HS-27A (cell line): ENCODE results near the gene FHOD1.

Source experiments
- DNase-seq: peaks from one replicate; pipeline ENCODE4 v3.0.0-alpha.2; 2012; ENCODE audit warnings: low read depth, missing footprints

Gene FHOD1

DNA sequence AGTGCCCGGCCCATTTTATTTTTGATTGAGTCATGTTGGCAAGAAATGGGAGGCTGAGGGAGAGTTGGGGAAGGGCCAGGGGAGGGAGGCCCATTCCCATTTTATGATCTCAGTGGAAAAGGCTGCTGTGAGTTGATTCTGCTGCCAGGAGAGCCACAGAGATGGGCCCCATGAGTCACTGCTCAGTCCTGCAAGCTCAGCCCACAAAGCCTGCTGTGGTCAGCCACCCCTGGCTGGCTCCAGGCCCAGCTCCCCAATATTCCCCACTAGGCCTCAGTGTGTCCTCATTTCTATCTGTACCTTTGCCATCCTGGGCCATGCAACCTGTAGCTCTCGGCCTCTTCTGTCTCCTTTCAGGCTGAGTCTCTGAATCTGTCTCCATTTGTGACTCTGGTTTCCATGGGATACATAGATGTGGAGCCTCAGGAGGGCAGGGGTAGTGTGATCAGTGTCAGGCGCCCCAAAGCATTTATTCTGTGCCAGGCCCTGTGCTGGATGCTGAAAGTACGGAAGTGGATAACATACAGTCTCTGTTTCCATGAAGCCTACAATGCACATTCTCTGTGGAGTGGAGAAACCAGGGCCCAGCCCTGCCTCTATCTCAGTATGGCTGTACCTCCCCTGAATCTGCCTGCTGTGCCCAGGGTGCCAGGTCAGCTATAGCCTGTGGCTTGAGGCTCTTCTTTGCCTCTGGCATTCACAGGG lies 30.2 kb upstream of the FHOD1 start:
- peak; percentile 98 for DNase-seq

DNA sequence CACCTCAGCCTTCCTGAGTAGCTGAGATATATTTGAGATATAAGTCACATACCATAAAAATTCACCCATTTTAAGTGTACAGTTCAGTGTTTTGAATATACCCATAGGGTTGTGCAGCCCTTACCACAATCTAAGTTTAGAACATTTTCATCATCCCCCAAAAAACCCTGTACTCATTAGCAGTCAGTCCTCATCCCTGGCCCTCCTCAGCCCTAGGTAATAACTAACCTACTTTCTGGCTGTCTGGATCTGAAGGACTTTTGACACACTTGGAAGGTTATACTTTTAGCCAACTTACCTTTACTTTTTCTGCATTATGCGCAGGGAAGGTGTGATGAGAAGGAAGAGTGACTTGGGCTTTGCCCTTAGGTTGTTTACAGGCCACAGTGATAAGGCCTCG lies 28.0 kb upstream of the FHOD1 start:
- DNase-seq = no peak

DNA sequence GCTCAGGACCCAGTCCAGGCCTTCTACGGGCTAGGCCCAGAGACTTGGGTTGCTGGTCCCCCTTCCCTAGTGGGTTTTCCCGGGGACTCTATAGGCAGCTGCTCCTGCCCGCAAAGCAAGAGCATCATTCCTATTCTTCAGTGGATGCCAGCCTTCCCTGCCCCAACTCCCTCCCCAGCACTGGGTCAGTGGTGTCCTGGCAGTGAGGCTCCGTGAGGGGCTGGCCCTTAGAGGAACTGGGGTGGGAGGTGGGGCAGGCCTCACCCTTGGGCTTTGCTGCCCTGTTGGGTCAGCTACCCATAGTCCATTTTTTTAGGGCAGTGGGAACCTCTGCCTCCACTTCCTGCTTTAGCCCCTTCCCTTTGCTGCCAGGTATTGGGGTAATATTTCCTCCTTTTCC lies 24.2 kb upstream of the FHOD1 start:
- DNase-seq = no peak

DNA sequence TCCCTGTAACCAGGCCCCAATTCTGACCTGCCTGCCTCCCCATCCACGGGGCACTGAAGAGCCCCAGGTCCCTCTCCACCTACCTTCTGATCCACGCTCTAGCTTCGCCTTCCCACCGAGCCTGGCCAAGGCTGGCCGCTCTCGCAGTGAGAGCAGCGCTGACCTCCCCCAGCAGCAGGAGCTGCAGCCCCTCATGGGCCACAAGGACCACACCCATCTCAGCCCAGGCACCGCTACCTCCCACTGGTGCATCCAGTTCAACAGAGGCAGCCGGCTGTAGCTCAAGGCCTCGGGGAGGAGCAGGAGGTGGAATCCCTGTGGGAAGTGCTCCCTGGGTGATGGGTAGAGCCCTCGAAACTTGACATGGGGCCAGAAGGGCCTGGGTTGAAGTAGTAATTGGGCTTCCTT lies 23.7 kb upstream of the FHOD1 start:
- DNase-seq = no peak

DNA sequence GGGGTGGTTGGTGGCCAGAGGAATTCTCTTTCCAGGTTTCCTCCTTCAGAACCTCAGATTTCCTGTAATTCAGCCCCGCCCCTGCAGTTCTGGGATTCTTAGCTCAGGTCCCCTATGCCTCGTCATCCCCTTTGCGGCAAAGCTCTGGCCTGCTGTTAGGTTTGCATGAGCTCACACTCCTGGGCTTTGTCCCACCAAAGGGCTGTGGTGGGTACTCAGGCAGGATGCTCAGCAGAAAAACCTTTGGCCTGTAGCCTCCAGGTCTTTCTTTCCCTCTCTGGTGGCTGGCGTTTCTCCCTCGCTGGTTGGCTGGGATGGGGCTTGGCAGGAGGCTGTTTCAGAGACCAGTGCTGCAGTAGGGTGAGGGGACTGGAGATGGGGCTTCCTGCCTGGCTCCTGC lies 22.5 kb upstream of the FHOD1 start:
- DNase-seq = no peak

DNA sequence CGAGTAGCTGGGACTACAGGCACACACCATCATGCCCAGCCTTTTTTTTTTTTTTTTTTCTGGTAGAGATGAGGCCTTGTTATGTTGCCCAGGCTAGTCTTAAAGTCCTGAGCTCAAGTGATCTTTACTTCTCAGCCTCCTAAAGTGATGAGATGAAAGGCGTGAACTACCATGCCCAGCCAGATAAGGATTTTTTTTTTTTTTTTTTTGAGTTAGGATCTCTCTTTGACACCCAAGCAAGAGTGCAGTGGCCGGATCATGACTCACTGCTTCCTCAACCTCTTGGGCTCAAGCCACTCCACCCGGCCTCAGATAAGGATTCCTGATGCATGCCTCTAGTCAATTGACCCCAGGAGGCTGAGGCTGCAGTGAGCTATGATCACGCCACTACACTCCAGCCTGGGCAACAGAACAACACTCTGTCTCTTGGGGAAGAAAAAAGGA lies 20.9 kb upstream of the FHOD1 start:
- DNase-seq = peak; percentile 94

DNA sequence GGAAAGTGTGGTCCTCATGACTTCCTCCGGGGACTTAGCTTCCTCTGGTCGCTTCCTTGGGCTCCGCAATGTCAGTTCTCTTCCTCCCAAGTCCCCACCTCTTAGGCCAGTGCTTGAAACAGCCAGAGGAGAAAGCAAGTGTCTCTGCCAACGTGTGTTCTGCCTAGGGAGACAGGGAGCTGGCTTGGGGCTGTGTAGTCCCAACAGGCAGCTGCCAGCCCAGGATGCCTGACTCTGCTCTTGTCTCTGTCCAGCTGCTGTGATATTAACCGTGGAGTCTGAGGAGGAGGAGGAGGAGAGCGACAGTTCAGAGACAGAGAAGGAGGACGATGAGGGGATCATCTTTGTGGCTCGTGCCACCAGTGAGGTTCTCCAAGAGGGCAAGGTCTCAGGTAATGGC lies 18.6 kb upstream of the FHOD1 start:
- no peak for DNase-seq

DNA sequence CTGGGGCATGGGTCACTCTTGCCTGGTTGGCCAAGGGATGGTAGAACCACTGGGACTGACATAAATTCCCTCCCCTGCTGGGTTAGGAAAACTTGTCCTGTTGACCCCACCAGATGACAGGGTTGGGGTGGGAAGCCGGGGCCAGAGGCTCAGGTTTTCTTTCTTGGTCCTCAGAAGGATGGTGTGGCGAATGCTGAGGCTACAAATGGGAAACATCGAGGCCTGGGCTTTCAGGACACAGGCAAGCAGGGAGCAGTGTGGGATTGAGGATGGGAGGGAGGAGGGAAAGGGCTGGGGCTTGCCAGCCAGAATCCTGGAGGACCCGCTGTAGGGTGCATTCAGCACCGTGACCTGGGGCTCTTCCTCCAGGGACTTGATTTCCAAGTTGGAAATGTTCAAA lies 17.6 kb upstream of the FHOD1 start:
- DNase-seq = no peak

DNA sequence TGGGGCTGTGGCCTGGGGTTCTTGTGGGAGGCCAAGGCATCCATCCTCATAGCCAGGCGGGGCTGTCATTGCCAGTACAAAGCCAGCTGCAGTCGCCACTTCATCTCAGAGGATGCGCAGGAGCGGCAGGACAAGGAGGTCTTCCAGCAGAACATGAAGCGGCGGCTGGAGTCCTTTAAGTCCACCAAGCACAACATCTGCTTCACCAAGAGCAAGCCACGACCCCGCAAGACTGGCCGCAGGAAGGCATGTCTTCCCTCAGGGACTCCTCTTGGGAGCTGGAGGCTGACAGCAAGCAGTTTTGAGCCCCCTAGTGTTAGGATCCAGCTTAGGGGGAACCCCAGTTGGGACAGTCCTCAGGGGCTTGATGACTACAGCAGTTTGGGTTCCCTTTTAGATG lies 17.0 kb upstream of the FHOD1 start:
- DNase-seq = no peak

DNA sequence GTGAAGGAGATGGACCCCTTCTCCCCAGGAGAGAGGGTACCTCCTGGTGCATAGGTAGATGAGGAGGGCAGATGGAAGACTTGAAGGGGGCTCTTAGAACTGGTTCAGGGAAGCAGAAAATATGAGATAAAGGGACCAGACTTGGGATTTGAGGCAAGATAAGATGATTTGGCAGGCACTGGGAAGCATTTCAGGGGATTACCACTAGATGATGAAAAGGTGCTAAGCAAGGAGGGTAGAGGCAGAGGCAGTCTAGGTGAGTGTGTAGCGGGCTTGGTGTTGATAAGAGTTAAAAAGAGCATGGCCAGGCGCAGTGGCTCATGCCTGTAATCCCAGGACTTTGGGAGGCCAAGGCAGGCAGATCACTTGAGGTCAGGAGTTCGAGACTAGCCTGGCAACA lies 15.9 kb upstream of the FHOD1 start:
- DNase-seq = no peak

DNA sequence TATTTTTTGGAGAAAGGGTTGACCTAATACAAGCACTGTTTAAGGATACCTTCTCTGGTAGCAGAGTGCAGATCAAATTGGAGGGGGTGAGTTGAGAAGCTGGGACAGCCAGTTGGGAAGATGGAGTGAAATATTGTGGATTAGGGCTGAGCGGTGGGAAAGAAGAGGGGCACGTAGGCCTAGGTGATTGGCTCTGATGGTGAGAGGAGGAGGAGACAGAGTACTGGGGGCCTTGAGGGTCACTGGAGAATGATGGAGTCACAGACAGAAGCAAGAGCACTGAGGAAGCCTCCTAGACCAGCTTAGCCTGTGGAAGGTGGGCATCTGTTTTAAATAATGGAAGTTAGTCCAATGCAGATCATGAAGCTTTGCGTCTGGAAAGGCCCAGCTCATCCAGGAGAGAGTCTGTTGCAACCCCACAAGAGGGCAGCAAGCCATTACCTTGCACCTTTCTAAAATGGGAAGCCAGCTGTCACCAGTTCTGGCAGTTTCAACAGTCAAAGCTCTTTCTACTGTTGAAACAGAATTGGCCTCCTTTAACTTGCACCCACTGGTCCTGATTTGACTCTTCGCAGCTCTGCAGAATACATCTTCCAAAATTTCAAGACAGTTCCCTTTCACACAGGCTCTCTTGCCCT lies 13.3 kb upstream of the FHOD1 start:
- DNase-seq = no peak

DNA sequence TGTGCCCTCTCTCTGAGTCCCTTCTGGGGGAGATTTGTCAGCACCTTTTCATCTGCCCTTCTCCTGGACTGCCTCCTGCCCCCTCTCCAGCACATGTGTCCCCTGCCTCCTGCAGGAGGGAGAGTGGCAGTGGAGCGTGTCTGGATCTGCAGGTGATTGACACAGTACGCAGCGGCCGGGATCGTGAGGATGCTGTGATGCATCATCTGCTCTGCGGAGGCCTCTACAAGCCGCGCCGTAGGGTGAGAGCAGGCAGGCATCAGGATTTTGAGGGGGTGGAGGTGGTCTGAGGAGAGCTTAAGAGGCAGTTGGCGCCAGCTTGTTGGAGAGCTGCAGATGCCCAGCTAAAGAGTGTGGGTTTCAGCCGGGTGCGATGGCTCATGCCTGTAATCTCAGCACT lies 12.4 kb upstream of the FHOD1 start:
- DNase-seq = no peak

DNA sequence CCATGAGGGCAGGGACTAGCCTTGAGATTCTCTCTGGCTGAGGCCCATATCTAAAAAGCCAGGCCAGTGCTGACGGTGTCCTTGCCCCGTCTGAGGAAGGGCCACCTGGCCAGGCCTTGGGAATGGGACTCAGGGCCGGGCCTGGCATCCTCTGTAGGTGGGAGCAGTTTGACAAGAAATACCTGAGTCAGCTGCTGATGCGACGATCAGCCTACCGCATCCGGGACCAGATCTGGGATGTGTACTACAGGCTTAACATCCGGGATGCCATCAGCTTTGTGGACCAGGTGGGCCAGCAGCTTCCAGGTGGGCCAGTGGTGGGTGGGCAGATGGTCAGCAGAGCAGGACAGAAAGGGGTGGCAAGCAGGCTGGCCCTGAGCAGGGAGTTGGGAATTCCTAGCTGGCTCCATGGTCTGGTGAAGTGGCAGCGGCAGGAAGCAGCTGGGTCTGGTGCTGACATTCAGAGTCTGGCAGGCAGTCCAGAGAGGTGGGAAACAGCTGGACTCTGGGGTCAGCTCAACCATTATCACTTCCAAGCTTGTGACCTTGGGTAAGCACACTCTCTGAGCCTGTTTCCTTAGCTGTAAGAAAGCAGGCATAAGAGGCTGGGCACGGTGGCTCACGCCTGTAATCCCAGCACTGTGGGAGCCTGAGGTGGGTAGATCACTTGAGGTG lies 11.0 kb upstream of the FHOD1 start:
- no peak for DNase-seq

DNA sequence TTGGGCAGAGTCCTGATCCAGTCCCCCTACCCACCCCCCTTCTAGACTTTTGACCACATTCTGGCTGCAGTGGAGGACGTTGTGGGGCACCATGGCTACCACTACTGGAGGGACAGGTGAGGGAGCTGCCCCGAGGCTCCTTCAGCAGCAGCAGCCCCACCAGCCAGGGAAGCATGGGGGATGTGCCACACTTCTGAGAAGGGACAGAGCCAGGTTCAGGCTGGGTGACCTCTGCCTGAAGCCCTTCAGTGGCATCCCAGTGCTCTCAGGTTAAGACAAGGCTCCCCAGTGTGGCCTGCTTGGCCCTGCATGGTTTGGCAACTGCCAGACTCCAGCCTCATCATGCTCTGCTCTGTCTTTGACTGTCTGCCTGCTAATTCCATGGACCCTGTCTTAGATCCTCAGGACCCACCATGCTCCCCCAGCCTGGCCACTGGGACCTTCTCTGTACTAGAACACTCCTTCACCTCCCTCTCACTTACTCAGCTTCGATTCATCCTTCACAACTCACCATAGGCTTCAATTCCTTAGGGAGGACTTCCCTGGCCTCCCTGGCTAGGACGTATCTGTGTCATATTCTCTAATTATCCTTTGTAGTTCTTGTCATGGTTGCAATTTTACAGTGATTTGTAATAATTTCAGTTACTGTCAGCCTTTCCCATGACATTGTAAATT lies 10.3 kb upstream of the FHOD1 start:
- no peak for DNase-seq

DNA sequence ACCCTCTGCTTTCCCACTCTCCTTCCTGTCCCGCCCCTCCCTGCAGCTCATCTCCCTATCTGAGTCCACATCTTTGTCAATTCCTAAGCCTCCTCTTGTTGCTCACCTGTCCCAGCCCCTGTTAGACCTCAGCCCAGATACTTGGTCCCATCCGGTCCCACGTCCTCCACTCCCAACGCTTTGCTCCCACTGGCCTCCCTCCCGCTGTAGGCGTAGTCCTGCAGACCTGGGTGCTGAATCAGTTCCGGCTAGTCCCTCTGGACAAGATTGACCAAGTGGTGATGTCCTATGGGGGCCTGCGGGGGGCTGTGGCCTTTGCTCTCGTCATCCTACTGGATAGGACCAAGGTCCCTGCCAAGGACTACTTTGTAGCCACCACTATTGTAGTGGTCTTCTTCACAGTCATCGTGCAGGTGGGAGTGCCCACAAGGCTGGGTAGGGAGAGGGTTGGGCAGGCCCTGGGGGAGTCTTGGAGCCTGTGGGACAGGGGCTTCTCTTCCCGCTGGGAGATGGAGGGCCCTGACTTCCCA lies 9.5 kb upstream of the FHOD1 start:
- no peak for DNase-seq

DNA sequence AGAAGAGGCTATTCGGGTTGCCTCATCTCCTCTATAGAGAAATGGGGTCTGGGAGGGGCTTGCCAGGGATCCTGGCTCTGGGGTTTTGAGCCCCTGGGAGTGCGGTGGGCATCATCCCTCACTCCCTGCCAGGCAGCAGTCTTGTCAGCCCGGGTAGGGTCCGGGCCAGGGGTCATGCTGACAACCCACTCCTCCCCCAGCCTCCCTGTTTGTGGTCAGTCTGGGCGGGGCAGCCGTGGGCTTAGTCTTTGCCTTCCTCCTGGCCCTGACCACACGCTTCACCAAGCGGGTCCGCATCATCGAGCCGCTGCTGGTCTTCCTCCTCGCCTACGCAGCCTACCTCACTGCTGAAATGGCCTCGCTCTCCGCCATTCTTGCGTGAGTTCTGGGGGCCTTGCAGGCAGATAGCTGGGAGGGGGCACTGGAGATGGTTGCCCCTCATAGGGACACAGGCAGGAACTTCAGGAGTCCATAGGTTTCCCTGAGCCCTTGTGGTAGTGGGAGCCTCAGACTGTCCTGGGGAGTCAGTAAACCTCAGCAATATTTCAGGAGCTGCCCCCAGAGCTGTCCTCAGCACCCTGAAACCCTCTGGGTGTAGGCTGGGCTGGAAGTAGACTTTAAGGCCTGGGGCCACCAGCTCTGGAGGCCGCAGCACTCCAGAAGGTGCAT lies 8.4 kb upstream of the FHOD1 start:
- no peak for DNase-seq

DNA sequence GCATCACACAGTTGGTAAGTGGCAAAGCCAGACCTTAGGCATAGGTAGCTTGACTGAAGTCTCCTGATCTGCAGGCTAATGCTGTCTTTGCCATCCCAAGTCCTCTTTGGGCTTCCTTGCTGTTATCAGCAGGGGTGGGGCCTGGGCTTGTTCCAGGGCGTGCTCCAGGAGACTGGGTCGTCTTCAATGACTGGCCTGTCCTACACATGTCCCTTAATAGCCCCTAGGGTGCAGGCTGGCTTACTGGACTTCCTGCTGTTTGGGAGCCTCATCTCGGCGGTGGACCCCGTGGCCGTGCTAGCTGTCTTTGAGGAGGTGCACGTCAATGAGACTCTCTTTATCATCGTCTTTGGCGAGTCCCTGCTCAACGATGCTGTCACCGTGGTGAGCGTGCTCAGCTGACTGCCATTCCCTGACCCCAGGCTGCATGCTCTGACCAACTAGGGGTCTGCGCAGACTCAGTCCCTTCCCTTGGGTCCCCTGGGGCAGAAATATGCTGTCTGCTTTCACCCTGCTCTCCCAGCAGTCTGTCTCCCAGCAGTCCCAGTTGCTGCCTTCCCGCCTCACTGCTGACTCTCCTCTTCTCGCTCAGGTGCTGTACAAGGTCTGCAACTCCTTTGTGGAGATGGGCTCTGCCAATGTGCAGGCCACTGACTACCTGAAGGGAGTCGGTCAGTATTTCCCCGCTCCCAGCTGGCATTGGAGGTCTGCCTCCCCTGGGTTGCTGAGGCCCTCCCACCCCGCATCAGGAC lies 7.7 kb upstream of the FHOD1 start:
- no peak for DNase-seq

DNA sequence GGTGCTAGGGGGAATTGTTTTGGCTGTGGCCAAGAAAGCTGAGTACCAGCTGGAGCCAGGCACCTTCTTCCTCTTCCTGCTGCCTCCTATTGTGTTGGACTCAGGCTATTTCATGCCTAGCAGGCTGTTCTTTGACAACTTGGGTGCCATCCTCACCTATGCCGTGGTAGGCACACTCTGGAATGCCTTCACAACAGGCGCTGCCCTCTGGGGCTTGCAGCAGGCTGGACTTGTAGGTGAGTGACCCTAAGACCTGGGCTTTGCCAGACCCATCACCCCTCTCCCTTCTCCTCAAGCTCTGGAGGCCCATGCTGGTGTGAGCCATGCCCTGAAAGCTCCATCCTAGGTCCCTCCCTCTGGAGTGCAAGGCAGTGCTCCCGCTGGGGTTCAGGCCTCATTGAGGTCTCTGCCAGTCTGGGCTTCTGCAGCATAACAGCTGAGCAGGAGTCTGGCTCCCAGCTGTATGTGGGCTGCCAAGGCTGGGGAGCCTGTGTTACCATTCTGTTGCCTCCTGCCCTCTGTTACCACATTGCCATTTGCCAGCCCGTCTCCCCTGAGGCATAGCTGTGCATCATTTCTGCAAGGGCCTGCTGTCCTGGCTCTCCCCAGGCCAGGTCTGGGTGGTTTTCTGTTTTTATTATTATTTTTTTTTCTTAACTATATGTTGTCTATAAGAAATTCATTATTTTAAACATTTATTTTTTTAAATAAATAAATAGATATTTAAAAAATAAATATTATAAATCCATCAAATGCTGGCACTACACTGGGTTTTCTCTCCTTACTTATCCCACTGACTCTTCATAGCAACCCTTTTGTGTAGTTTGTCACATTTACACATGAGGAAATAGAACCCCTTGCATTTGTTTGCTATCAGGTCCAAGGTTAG lies 5.6 kb upstream of the FHOD1 start:
- no peak for DNase-seq

DNA sequence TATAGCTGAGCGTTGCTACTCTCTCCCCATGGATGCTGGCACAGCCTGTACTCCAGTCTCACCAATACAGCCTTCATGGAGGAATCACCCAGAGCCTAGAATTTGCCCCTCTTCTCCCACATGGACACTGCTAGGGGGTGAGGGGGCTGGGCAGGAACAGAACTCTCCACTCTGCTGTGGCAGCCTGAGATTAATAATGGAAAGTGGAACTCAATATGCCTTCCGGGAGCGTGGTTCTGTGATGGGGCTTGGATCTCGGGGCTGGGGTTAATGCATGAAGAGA lies 2.7 kb upstream of the FHOD1 start:
- no peak for DNase-seq

DNA sequence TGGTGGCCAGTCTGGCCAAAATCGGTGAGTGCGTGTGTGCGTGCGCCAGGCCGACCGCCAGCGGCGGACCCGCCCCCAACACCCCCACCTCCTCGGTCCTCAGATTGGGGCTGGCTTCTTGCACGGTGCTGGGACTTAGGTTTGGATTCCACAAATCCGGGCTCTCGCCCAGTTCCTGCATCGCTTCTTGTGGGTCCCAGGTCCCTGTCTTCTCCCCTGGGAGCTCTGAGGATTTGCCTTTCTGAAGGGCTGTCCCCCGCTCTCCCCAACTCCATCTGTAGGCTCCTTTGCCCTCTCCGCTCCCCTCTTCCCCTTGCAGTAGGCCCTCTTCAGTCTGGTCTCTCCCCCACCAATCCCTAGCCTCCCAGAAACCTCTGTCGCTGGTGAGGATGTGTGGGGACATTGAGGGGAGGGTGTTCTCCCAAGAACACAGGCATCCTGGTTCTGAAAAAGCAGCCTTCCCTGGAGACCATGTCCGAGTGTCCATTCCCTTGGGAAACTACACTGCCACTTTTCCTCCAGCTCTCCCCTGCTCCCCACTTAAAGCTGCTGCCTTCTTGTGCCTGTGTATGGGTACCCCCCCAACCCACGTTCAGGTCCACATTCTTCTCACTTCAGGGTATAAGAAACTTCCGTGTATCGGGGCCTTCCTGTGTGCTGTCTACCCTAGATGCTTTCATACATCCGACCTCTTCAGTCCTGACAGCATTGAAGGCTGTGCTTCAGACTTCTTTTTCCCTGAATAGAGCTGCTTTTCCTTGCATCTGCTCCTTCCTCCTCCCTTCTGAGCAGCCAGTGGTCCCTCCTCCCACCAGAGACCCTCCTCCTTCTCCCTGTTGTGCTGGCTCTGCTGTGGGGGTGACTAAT lies 2.1 kb upstream of the FHOD1 start:
- DNase-seq = no peak
